ENCODE data around the gene NAV2.

NAV2 gene

GRCh38 chr11:19812096-19812495, 99.5 kb downstream of the NAV2 start:
- FAIRE-seq = no peak

- no peak for FAIRE-seq
These were observed 100.1 kb downstream of the NAV2 start for GRCh38 chr11:19812710-19813109.

- no peak for FAIRE-seq
These were observed 100.7 kb downstream of the NAV2 start for GRCh38 chr11:19813158-19813879.

GRCh38 chr11:19814421-19814820, 101.8 kb downstream of the NAV2 start:
- FAIRE-seq = no peak

GRCh38 chr11:19816040-19816439, 103.4 kb downstream of the NAV2 start:
- FAIRE-seq = no peak

GRCh38 chr11:19816817-19817216, 104.2 kb downstream of the NAV2 start:
- FAIRE-seq = no peak

- FAIRE-seq = no peak
These were observed 104.7 kb downstream of the NAV2 start for GRCh38 chr11:19817265-19817851.

- FAIRE-seq = no peak
These were observed 105.2 kb downstream of the NAV2 start for GRCh38 chr11:19817870-19818269.

- FAIRE-seq = no peak
These were observed 106.0 kb downstream of the NAV2 start for GRCh38 chr11:19818619-19819018.

- FAIRE-seq = no peak
These were observed 106.5 kb downstream of the NAV2 start for GRCh38 chr11:19819148-19819547.

GRCh38 chr11:19820100-19820499, 107.5 kb downstream of the NAV2 start:
- FAIRE-seq = no peak

GRCh38 chr11:19821412-19821875, 108.8 kb downstream of the NAV2 start:
- no peak for FAIRE-seq

- no peak for FAIRE-seq
These were observed 109.4 kb downstream of the NAV2 start for GRCh38 chr11:19821993-19822392.

- FAIRE-seq = no peak
These were observed 109.9 kb downstream of the NAV2 start for GRCh38 chr11:19822531-19822930.

- FAIRE-seq = no peak
These were observed 114.0 kb downstream of the NAV2 start for GRCh38 chr11:19826606-19827005.

- no peak for FAIRE-seq
These were observed 114.9 kb downstream of the NAV2 start for GRCh38 chr11:19827399-19828135.

- FAIRE-seq = no peak
These were observed 115.9 kb downstream of the NAV2 start for GRCh38 chr11:19828382-19829108.

GRCh38 chr11:19829109-19829837, 116.6 kb downstream of the NAV2 start:
- peak; percentile 14 for FAIRE-seq

- FAIRE-seq = no peak
These were observed 119.6 kb downstream of the NAV2 start for GRCh38 chr11:19832086-19832750.

GRCh38 chr11:19832901-19833300, 120.3 kb downstream of the NAV2 start:
- no peak for FAIRE-seq

- FAIRE-seq = no peak
These were observed 122.1 kb downstream of the NAV2 start for GRCh38 chr11:19834771-19835170.

GRCh38 chr11:19836666-19837065, 124.0 kb downstream of the NAV2 start:
- no peak for FAIRE-seq
